ENCODE measurements around the gene ZAP70.

ZAP70 gene

GRCh38 chr2:97750017-97750416 lies 36.6 kb downstream of the ZAP70 start:
- Histone ChIP-seq H3K36me3 (ENCODE audit: control insufficient read depth, low read length) (peaks cover 14% of the 10 kb centered on the region), H3K4me1 (ENCODE audit: control insufficient read depth, low read length) (peaks cover 32% of the 10 kb centered on the region), H3K9me3 (ENCODE audit: control insufficient read depth, insufficient read depth, low read length) (no peaks in the 10 kb centered on the region), H3K27me3 (ENCODE audit: control insufficient read depth, low read length) (no peaks in the 10 kb centered on the region), H3K79me2 (ENCODE audit: control insufficient read depth, low read length) (no peaks in the 10 kb centered on the region), H3K27ac (ENCODE audit: low read depth, low read length) (no peak overlapping the region), H3K4me3 (ENCODE audit: low read length) (no peak overlapping the region), H3K9me2 (replicated peaks; ENCODE audit: control insufficient read depth, low read length) (no peaks in the 10 kb centered on the region), H3F3A (ENCODE audit: control insufficient read depth, insufficient read depth) (peaks cover 4% of the 10 kb centered on the region; the same call in 1 of the 2 replicates), H3K4me2 (ENCODE audit: low read length) (no peak overlapping the region), H4K20me1 (ENCODE audit: control insufficient read depth, insufficient read depth, low read depth, low read length) (no peaks in the 10 kb centered on the region)
- TF ChIP-seq, protein P1, sequence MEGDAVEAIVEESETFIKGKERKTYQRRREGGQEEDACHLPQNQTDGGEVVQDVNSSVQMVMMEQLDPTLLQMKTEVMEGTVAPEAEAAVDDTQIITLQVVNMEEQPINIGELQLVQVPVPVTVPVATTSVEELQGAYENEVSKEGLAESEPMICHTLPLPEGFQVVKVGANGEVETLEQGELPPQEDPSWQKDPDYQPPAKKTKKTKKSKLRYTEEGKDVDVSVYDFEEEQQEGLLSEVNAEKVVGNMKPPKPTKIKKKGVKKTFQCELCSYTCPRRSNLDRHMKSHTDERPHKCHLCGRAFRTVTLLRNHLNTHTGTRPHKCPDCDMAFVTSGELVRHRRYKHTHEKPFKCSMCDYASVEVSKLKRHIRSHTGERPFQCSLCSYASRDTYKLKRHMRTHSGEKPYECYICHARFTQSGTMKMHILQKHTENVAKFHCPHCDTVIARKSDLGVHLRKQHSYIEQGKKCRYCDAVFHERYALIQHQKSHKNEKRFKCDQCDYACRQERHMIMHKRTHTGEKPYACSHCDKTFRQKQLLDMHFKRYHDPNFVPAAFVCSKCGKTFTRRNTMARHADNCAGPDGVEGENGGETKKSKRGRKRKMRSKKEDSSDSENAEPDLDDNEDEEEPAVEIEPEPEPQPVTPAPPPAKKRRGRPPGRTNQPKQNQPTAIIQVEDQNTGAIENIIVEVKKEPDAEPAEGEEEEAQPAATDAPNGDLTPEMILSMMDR (IDR thresholded peaks at IDR 0.05; ENCODE audit: low read depth, low read length, poor library complexity, severe bottlenecking) = no peak
- no peak for TF ChIP-seq EZH2phosphoT487 (IDR thresholded peaks at IDR 0.05; ENCODE audit: borderline replicate concordance, low read length)

DNA sequence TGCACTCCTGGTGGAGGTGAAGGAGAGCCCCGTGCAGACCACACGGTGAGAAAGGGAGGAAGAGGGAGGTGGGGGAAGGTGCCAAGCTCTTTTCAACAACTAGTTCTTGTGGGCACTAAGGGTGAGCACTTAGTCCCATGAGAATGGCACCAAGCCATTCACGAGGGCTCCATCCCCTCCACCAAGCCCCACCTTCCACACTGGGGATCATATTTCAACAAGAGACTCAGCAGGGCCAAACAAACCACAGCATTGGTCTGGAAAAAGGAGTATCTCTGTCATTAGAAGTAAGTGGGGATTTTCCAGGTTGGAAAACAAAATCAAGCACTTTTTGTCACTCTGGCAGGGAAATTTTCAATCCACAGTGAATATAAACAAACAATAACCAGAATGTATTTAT lies 38.4 kb downstream of the ZAP70 start:
- Histone ChIP-seq H3K9me3 (ENCODE audit: control insufficient read depth, insufficient read depth, low read length) (no peaks in the 10 kb centered on the region), H3K4me1 (ENCODE audit: control insufficient read depth, low read length) (peaks cover 23% of the 10 kb centered on the region), H3K4me2 (ENCODE audit: low read length) (no peak overlapping the region), H3K27ac (ENCODE audit: low read depth, low read length) (no peak overlapping the region), H3F3A (ENCODE audit: control insufficient read depth, insufficient read depth) (peaks cover 4% of the 10 kb centered on the region; the same call in 1 of the 2 replicates), H3K27me3 (ENCODE audit: control insufficient read depth, low read length) (no peaks in the 10 kb centered on the region), H3K79me2 (ENCODE audit: control insufficient read depth, low read length) (no peaks in the 10 kb centered on the region), H3K9me2 (replicated peaks; ENCODE audit: control insufficient read depth, low read length) (no peaks in the 10 kb centered on the region), H3K4me3 (ENCODE audit: low read length) (no peak overlapping the region), H3K36me3 (ENCODE audit: control insufficient read depth, low read length) (peaks cover 31% of the 10 kb centered on the region), H4K20me1 (ENCODE audit: control insufficient read depth, insufficient read depth, low read depth, low read length) (no peaks in the 10 kb centered on the region)
- TF ChIP-seq, protein P1 (IDR thresholded peaks at IDR 0.05; ENCODE audit: low read depth, low read length, poor library complexity, severe bottlenecking) = no peak
- TF ChIP-seq EZH2phosphoT487 (IDR thresholded peaks at IDR 0.05; ENCODE audit: borderline replicate concordance, low read length) = no peak

- Histone ChIP-seq H3K36me3 (ENCODE audit: control insufficient read depth, low read length) (peaks cover 37% of the 10 kb centered on the region), H3K9me2 (replicated peaks; ENCODE audit: control insufficient read depth, low read length) (no peaks in the 10 kb centered on the region), H3K4me3 (ENCODE audit: low read length) (no peak overlapping the region), H4K20me1 (ENCODE audit: control insufficient read depth, insufficient read depth, low read depth, low read length) (no peaks in the 10 kb centered on the region), H3K27me3 (ENCODE audit: control insufficient read depth, low read length) (no peaks in the 10 kb centered on the region), H3K79me2 (ENCODE audit: control insufficient read depth, low read length) (no peaks in the 10 kb centered on the region), H3F3A (ENCODE audit: control insufficient read depth, insufficient read depth) (peaks cover 4% of the 10 kb centered on the region; the same call in 1 of the 2 replicates), H3K9me3 (ENCODE audit: control insufficient read depth, insufficient read depth, low read length) (no peaks in the 10 kb centered on the region), H3K4me1 (ENCODE audit: control insufficient read depth, low read length) (peaks cover 16% of the 10 kb centered on the region), H3K27ac (ENCODE audit: low read depth, low read length) (no peak overlapping the region), H3K4me2 (ENCODE audit: low read length) (no peak overlapping the region)
- no peak for TF ChIP-seq EZH2phosphoT487 (IDR thresholded peaks at IDR 0.05; ENCODE audit: borderline replicate concordance, low read length)
- TF ChIP-seq, protein P1 (IDR thresholded peaks at IDR 0.05; ENCODE audit: low read depth, low read length, poor library complexity, severe bottlenecking) = no peak
Observed at GRCh38 chr2:97752342-97753334, 39.3 kb downstream of the ZAP70 start.

All from DOHH2 (cell line).